IPS DF 19.7 (cell line): Measurements from ENCODE around the gene INTS6L.

Source experiments
- DNase-seq: peaks from one replicate; pipeline ENCODE4 v3.0.0-alpha.2; 2013; ENCODE audit warnings: low read depth, low spot score

Gene INTS6L

GRCh38 chrX:135520553-135521404 lies at the start of gene INTS6L:
Gene INTS6L, plus strand, starts transcription at chrX:135520660. Its CDS starts 333 bp downstream, at chrX:135520993.
- DNase-seq, result peak; percentile 87

DNA sequence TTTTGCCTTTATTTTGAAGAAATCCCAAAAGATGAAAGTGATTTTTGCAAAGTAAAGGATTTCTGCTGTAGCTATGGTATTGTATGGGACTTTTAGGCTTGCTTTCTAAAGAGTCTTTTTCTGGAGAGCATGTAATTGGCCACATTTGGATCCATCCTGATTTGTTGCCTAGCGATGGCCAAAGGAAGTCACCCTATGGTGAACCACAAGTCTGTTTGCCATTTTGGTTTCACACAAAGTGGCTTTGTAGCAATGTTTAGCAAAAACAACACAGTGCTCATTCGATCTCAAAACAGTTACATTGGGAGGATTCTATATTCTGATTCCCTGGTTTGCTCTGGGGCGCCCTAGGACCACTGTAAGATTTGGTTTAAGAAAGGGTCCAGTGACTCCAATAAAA lies 44.1 kb upstream of the INTS6L start:
- no peak for DNase-seq

DNA sequence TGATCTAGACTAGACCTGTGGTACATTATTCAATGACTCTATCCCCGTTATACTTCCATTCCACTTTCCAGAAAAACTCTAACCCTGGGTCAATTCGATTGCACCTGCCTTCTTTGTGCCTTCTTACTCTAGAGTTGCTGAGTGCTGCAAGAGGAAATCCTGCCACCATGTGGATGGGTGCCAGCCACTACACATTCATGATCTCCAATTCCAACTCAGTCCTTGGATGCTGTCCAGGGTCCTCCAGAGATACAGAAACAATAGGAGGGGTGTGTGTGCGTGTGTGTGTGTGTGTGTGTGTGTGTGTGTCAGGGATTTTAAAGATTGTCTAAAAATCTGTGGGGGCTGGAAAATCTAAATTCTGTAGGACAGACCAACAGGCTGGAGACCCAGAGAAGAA lies 42.9 kb upstream of the INTS6L start:
- DNase-seq, result no peak

- no peak for DNase-seq
These were observed 40.4 kb upstream of the INTS6L start for GRCh38 chrX:135480076-135480475.

DNA sequence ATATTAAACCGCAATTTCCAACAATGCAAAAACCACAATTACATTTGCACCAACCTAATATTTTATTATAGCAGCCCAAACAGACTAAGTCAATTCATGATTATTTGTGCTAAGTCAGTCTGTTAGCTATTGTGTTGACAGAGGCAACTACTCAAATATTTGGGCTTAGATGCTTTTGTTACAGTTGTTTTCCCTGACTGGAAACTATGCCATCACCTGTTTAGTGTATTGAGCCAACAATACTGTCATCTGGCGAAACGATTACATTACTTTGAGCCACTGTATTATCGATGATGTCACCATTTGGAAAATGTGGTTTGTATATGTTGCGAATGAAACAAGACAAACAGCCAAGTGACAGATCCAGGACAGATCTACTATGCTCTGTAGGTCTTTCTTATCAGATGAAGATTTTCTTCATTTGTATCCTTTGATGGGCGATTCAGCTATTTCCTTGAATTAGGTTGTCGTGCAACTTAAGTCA lies 38.7 kb upstream of the INTS6L start:
- no peak for DNase-seq

DNA sequence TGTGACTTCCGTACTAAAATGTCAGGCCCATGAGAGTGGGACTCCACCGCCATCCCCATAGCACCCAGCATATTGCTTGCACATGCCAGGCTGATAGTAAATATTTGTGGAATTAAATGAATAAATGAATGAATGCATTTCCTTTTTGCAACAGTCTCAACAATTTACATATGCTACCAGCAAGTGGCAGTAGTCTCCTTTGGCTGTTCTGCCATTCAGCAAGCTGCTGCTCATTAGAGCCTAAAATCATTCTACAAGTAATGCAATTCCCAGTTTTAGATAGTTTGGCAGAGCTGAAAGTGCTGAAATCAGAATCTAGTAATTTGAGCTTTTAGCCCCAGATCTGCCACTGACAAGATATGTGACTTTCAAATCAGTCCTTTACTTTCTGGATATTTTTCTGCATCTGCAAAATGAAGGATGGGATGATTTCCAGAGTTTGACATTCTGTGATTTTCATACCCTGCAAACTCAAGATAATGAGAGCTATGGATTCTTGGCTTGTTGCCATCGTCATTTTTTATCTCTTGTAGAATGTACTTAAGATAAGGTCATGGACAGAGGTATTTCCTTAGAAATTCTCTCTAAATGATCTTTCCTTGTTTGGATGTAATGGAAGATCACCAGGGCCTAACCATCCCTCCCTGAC lies 35.7 kb upstream of the INTS6L start:
- no peak for DNase-seq

DNA sequence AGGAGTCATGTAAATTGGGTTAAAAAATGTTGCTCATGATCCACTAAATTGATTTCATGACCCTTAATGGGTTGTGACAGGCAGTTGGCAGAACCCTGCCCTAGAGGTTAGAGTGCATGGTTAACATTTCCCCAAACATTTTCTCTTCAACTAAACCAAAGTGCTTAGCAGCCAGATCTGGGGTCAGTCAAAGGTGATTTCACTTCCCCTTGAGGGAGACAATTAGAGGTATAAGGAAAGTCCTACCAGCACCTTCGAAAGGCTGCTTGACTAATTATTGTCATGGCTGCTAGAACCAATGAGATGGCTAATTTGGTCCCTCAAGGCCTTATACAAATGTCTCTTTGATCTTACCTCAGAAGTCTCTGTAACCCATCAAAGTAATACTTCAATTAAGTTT lies 30.9 kb upstream of the INTS6L start:
- DNase-seq, result no peak

- no peak for DNase-seq
These were observed 29.4 kb upstream of the INTS6L start for GRCh38 chrX:135490979-135491514.

GRCh38 chrX:135494453-135494852 lies 26.0 kb upstream of the INTS6L start:
- no peak for DNase-seq

GRCh38 chrX:135497736-135498135 lies 22.7 kb upstream of the INTS6L start:
- no peak for DNase-seq

DNA sequence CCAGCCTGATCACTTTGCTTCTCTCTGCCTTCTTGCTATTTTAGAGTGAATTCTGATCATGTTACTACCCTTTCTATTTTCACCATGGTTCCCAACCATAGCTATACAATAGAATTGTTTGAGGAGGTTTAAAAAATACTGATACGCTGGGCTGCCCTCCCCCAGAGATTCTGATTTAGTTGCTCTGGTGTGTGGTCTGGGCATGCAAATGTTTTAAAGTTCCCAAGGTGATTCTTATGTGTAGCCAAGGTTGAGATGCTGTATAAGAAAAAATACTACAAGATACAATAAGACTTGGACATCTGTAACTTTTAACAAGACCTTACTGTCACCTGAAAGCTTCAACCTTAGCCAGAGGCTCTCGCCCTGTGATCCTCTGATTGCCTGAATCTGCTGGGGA lies 22.2 kb upstream of the INTS6L start:
- no peak for DNase-seq

DNA sequence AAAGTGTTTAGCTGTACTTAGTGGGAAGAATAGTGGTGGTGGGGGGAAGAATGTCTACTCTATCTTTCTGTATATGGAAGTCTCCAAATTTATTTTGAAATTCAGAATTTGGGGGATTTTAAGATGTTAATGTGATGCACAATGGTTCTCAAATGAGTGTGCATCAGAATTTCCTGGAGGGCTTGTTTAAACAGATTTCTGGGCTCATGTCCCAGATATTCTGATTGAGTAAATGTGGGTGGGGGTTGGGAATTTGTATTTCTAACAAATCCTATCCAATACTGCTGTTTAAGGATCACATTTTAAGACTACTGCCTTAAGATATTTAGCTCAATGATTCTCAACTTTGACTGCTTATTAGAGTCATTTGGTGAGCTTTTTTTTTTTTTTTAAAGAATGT lies 15.1 kb upstream of the INTS6L start:
- DNase-seq, result no peak

GRCh38 chrX:135509885-135510284 lies 10.6 kb upstream of the INTS6L start:
- no peak for DNase-seq

DNA sequence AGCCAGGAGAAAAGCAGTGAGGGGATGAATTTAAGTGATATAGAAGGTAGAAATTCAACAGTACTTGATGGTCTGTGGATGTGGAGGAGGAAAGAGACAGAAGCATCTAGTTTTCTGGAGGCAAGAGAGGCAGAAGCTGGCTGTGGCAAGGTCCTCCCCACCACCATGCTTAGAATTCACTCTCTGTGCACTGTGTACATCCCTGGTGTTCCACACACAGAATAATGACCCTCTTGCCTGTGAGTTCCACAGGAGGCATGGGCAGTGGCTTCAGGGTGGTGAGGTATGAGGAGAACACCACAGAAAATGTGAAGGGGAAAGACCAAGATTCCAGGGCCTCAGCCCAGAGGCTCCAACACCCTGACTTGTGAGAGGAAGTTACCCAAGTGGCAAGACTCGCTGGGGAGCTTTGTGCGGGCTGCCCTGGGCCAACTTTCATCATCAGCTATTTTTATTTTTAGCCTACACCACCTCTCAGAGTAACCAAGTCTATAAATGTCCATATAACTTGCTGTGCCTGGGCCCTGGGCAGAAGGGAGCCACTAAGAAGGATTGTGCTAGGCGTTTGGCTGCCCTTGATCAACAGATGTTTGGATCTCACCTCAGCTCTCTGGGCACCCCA lies 7.8 kb upstream of the INTS6L start:
- no peak for DNase-seq

- no peak for DNase-seq
These were observed 7.3 kb upstream of the INTS6L start for GRCh38 chrX:135513130-135513515.

GRCh38 chrX:135516376-135516775 lies 4.1 kb upstream of the INTS6L start:
- DNase-seq, result no peak

- DNase-seq, result no peak
These were observed 2.3 kb upstream of the INTS6L start for GRCh38 chrX:135518161-135518560.

GRCh38 chrX:135520022-135520552 lies 373 bp upstream of the INTS6L start:
- DNase-seq, result no peak

DNA sequence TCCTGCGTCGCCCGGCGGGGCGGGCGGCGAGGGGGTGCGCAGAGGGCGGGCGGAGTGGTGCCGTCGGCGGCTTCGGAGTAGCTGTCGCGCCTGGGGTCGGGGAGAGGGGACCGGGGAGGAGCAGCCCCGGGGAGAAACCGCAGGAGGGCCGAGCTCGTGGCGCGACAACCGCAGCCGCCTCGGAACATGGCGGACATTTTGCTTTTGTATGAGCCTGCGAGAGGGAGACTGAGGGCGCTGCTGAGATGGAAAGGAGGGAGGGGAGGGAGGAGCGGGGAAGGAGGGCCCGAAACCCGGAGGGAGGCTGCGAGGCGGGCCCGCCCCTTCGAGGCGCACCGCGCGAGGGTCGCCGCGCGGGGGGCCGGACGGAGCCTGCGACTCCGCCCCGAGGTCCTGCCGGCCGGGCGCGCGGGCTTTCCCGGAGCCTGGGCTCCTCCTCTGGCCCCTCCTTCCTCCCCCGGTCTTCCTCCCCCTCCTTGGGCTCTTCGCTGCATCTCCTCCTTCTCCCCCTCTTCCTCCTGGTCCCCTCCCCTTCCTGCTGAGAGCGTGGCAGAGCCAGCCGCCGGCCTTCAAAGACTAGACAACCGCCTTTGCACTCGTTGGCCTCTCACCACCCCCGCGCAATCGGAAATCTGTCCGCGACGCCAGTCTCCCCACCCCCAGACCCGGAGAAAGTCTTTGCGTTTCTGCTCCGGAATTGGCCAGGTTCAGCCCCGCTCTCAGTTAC lies 1.1 kb downstream of the INTS6L start:
- DNase-seq, result no peak

DNA sequence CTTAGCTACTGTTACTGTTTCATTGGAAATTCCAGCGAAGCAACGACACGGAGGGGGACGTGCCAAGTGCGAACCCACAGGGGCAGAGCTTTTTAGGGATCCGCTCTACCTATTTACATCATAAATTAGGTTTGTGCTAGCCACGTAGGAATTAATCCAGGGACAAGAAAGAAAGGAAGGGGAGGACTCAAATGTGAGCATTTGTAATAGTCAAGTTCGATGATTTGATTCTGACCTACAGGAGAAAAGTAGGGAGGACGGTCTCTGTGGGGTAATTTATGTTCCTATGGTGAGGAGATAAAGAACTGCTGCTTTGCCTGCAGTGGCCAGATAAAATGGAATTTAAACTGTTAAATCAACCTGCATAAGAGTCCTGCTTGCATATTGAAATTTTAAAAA lies 1.7 kb downstream of the INTS6L start:
- no peak for DNase-seq
